Measurements from ENCODE around the gene MAML1.

GRCh38 chr5:179815491-179816249, 83.0 kb downstream of the MAML1 start:
- no peak for TF ChIP-seq ZC3H10 (CRISPR knock-in tag; IDR thresholded peaks at IDR 0.05)
- TF ChIP-seq ISL1 (CRISPR knock-in tag; IDR thresholded peaks at IDR 0.05), result no peak

Measured in SK-N-SH treated with all-trans-retinoic acid at 6 μM for 48 hours (cell line).